Left lung (tissue), 10 donors: ENCODE results near the gene RMRP. TPM values are rescaled to one million over a fixed set of nuclear protein-coding genes. Genes with fewer than 3 reads are reported as not detected.
A peak's percentile ranks its signal among the peaks of the same experiment; 100 is the strongest.

Experiments used
- ATAC-seq: fragments of 200-7000 bp; cut with Tn5 transposase; one replicate; pipeline ENCODE4 v1.9.1; 2020; ENCODE audit warnings: moderate library complexity
- DNase-seq, 4 donors: peaks; one replicate each; pipeline ENCODE4 v3.0.0-alpha.2; 2013 to 2020
- H3K27ac ChIP-seq, 2 donors: fragments of 200-600 bp; sonication (generic) in 1 of 2; one replicate each; pipeline versions ENCODE4 v1.5.0 to v1.8.0; 2020 to 2021
- H3K27me3 ChIP-seq, 2 donors: fragments of 200-600 bp; sonication (generic) in 1 of 2; one replicate each; pipeline versions ENCODE4 v1.5.0 to v1.8.0; 2020 to 2021
- H3K36me3 ChIP-seq, 2 donors: fragments of 200-600 bp; sonication (generic) in 1 of 2; one replicate each; pipeline versions ENCODE4 v1.5.0 to v1.8.0; 2020 to 2021
- H3K4me1 ChIP-seq, 2 donors: fragments of 200-600 bp; one replicate each; pipeline ENCODE4 v1.8.0; 2021
- H3K4me3 ChIP-seq, 2 donors: fragments of 200-600 bp; sonication (generic) in 1 of 2; one replicate each; pipeline versions ENCODE4 v1.5.0 to v1.8.0; 2020 to 2021; ENCODE audit warnings: mild to moderate bottlenecking in 1 of 2
- H3K9me3 ChIP-seq, 2 donors: fragments of 200-600 bp; sonication (generic) in 1 of 2; one replicate each; pipeline versions ENCODE4 v1.5.0 to v1.8.0; 2020 to 2021
- CTCF ChIP-seq, 2 donors: fragments of 200-600 bp; sonication (generic) in 1 of 2; IDR thresholded peaks; one replicate each; pipeline versions ENCODE4 v1.5.0 to v1.8.0; 2021; ENCODE audit warnings: antibody characterized with exemption in 2 of 2
- intact Hi-C, 2 donors: fragments of 100-400 bp; cut with DNase I; formaldehyde crosslinking; loops; one replicate each; pipeline versions ENCODE4 v1.11.2 to v1.14.2; 2022
- polyA plus RNA-seq, 6 donors: library from polyadenylated mRNA; unstranded; fragments of 120-200 nt; gene quantifications; one replicate each; pipeline ENCODE4 v1.2.1, GENCODE V29; 2013; ENCODE audit not compliant: insufficient read length in 6 of 6
- total RNA-seq, 2 donors: library from RNA; stranded (reverse); fragmentation: NEBNext Ultra II Directional; extraction: Animal tissue kit (Norgen Biotek cat#: 25700); gene quantifications; one replicate each; pipeline ENCODE4 v1.2.1, GENCODE V29; 2021
- donor health status: DM: no; HTN: yes; CAD: no.
- donor health status: DM: no; HTN: no; CAD: no.

Gene RMRP
- total and polyA plus RNA-seq, 8 donors, result 27,227 to 27,465 TPM; not detected in 6

- H3K4me1 ChIP-seq, result peaks cover 0 to 38% of the 10 kb centered on the region in 2 donors
- no peaks in the 10 kb centered on the region for H3K27me3 ChIP-seq
- intact Hi-C loops, result loop anchor here in 1 of 2 donors (10.0 kb wide), 1 partner anchor 59 kb away; no protein-coding TSS in a partner anchor
- H3K9me3 ChIP-seq, result no peaks in the 10 kb centered on the region
- no peak for TF ChIP-seq CTCF (IDR thresholded peaks at IDR 0.05)
- H3K27ac ChIP-seq, result no peak overlapping the region
- peaks cover 0 to 11% of the 10 kb centered on the region in 2 donors for H3K36me3 ChIP-seq
- no peak overlapping the region for H3K4me3 ChIP-seq
- ATAC-seq, result no peak
- DNase-seq, result no peak
These were observed 8.2 kb upstream of the RMRP start for GRCh38 chr9:35666045-35666444.

GRCh38 chr9:35665471-35665818, 7.6 kb upstream of the RMRP start:
- no peak for TF ChIP-seq CTCF (IDR thresholded peaks at IDR 0.05)
- intact Hi-C loops, result loop anchor here in 1 of 2 donors (10.0 kb wide), 1 partner anchor 59 kb away; no protein-coding TSS in a partner anchor
- H3K4me1 ChIP-seq, result peaks cover 0 to 44% of the 10 kb centered on the region in 2 donors
- peak overlapping the region in 1 of 2 donors; percentile 59 for H3K27ac ChIP-seq
- H3K36me3 ChIP-seq, result peaks cover 0 to 17% of the 10 kb centered on the region in 2 donors
- H3K9me3 ChIP-seq, result no peaks in the 10 kb centered on the region
- DNase-seq (no peak), ATAC-seq (no peak)
- peak overlapping the region; percentile 53 for H3K4me3 ChIP-seq
- no peaks in the 10 kb centered on the region for H3K27me3 ChIP-seq

- peaks cover 0 to 49% of the 10 kb centered on the region in 2 donors for H3K4me1 ChIP-seq
- peak; percentile 71 to 97 (median 86) for DNase-seq
- peak within 1 kb of the TSS; percentile 53 for H3K4me3 ChIP-seq
- peak; percentile 97 for ATAC-seq
- H3K27me3 ChIP-seq, result no peaks in the 10 kb centered on the region
- H3K9me3 ChIP-seq, result no peaks in the 10 kb centered on the region
- peaks cover 0 to 21% of the 10 kb centered on the region in 2 donors for H3K36me3 ChIP-seq
- H3K27ac ChIP-seq, result peak within 1 kb of the TSS in 1 of 2 donors; percentile 59
- no peak for TF ChIP-seq CTCF (IDR thresholded peaks at IDR 0.05)
- intact Hi-C loops, result loop anchor here in 1 of 2 donors (10.0 kb wide), 1 partner anchor 60 kb away; no protein-coding TSS in a partner anchor
These were observed 7.0 kb upstream of the RMRP start, which contains the start of gene ARHGEF39 for GRCh38 chr9:35664531-35665470. Gene ARHGEF39 (minus strand): TSS chr9:35665195. CDS start chr9:35665169, 26 bp downstream.

DNA sequence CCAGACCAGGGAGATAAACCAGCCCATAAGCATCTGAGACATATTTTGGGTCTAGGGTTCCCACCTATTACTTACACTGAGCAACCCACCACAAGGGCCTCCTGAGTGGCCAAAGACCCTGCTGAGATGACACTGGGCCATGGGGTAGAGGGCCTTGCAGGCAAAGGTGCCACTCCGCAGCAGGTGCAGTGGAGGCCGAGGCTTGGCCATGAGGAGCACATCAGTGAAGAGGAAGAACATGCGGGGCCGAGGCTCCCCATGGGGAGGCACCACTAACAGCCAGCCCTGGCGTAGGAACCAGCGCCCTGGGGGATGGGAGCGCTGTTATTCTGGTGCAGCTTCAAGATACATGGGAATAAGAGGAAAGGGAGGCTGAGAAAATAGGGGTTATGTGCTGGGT, 4.6 kb upstream of the RMRP start:
- no peak for TF ChIP-seq CTCF (IDR thresholded peaks at IDR 0.05)
- H3K27ac ChIP-seq, result peak overlapping the region in 1 of 2 donors; percentile 20
- peaks cover 0 to 21% of the 10 kb centered on the region in 2 donors for H3K36me3 ChIP-seq
- peaks cover 0 to 62% of the 10 kb centered on the region in 2 donors for H3K4me1 ChIP-seq
- DNase-seq (no peak), ATAC-seq (no peak)
- no peak overlapping the region for H3K4me3 ChIP-seq
- no peaks in the 10 kb centered on the region for H3K9me3 ChIP-seq
- no peaks in the 10 kb centered on the region for H3K27me3 ChIP-seq
- intact Hi-C loops, result loop anchor here in 1 of 2 donors (10.0 kb wide), 1 partner anchor 62 kb away; no protein-coding TSS in a partner anchor
